IPS DF 4.7 (cell line): ENCODE results near the gene AGXT.

Experiments used
- DNase-seq: peaks from one replicate; pipeline ENCODE4 v3.0.0-alpha.2; 2013; ENCODE audit warnings: low spot score; ENCODE audit errors: extremely low read depth

AGXT gene

DNA sequence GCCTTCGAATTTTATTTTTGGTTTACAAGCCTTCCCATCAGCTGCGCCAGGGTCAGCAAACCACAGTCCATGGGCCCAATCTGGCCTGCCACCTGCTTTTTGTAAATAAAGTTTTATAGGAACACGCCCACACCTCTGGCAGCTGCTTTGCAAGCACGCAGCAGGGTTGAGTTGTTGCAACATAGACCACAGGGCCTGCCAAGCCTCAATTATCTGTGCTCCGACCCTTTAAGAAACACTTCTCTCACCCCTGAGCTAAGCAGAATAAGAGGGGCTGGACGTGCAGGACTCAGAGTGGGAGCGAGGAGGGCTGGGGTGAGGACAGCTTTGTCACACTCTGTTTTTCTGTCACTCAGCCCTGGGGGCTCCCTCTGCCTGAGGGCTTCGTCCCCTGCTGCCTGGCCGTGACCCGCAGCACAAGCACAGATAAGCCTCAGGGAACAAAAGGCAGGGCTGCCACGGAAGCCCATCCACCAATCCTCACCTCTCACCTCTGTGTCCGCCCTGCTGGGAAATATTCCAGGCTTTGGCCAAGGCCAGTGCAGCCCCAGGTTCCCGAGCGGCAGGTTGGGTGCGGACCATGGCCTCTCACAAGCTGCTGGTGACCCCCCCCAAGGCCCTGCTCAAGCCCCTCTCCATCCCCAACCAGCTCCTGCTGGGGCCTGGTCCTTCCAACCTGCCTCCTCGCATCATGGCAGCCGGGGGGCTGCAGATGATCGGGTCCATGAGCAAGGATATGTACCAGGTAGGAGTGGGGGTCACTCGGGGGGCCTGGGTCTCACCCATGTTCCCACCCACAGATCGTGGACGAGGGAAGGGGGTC is at the start of gene AGXT:
TSS of gene AGXT (plus strand) at position 539 of the 823 bp plus-strand sequence. CDS start at position 581, 42 bp downstream.
- no peak for DNase-seq

DNA sequence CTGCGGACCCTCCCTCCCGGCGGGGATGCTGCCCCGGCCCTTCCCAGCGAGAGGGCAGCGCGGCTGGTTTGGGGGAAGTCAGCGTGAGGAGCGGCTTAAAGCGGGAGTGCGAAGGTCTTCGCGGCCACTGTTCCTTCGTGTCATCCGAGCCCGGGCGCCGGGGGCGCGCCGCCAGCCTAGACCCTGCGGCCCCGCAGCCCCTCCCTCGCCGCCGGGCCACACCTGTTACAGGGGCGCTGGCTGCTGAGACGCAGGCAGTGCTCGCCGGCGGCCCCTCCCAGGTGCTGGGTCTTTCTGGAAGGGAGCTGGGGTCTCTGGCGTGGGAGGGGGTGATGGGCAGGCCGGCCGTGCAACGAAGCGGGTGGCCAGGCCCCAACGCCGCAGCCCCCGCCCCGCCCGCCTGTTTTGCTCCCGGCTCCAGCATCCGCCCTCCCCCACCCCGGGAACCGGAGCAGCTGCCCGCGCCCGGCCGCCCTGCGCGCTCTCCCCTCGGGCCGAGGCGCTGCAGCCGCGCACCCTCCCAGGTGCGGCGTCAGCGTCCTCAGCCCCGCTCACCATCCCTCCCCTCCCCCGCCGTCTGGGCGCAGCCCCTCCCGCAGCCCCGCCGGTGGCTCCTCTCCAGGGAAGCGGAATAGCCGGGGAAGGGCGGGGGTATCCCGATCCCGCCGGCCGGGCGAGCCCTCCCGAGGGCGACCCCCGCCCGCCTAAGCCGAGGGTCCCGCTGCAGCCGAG is 49.3 kb upstream of the AGXT start:
- no peak for DNase-seq

DNA sequence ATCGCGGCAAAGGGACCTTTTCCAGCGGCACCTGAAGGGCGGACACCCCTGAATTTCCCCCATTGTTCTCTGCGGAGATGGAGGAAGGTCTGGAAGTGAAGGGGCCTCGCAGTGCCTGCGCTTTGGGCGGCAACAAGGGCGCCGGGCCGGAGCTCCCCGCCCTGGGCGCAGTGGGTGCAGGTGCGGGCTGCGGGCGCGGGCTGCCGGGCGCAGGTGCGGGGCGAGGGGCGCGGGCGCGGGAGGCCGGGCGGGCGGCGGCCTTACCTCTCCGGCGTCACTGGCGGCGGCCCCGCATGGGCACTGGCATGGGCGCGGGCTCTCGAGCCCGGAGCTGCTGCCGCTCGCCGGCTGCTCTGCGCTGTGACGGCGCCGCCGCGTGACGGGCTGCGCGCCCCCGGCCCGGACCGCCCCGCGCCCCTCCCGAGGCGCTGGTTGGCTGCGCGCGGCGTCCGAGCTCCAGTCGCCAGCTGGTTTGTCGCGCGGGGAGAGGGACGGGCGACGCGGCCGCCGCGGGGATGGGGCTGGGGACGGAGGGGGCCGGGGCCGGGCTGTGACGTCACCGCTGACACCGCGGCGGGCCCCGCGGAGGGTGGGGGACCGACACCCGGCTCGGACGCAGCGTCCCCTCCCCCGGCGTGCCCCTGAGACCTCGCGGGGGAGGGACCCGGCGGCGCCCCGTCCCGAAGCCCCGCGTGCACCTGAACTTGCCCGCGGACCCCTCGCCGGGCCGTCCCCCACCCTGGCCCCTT is 48.6 kb upstream of the AGXT start, which contains the start of gene KIF1A:
TSS of gene KIF1A (minus strand) at position 362 of the 749 bp plus-strand sequence. CDS start 22,467 bp downstream, outside the sequence.
- DNase-seq: no peak

DNA sequence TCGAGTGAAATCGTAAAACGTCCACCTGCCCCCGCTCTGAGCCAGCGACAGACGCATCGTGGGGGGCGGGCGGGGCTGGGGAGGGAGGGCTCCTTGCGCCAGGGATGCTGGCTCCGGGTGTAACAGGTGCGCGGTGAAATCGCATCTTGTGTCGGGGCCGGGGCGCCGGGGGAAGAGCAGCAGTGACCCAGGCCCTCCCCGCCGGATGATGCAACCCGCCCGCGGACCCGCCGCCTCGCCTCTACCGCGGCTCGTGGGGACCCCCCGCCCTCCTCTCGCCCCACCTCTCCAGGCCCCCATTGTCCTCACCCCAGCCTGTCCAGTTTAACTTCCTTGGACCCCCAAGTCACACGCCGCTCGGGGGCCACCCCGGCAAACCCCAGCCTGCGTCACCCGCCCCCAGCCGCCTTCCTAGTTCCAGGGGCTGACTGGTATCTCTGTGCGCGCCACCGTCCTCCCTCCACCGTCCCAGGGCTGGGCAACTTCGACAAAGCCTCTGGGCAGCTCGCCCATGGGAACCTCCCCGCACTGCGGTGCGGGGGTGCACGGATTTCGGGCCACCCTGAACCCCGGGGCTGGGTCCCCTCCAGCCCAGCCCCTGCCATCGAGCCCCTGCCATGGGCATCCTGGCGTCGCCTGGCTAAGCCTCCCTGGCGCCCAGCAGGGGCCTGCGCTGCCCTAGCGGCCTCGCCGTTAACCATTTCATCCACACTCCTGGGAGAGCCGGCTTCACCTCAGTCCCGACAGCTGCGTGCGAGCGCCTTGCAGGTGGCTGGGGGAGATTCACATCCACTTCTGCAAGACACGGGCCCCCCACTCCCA is 47.8 kb upstream of the AGXT start:
- no peak for DNase-seq

DNA sequence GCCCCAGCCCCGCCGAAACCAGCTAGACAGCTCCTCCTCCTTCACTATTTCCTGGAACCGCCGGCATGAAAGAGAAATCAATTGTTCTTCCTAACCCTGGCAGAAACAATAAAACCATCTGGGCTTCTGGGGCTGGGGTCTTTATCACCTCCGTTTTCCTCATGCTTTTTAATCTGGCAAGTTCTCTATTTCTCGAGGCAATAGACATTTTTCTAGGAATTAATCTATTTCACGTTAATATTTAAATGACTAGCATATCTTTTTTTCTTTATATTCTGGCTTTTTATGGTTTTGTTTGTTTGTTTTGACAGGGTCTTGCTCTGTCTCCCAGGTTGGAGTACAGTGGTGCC is 47.2 kb upstream of the AGXT start:
- no peak for DNase-seq

DNA sequence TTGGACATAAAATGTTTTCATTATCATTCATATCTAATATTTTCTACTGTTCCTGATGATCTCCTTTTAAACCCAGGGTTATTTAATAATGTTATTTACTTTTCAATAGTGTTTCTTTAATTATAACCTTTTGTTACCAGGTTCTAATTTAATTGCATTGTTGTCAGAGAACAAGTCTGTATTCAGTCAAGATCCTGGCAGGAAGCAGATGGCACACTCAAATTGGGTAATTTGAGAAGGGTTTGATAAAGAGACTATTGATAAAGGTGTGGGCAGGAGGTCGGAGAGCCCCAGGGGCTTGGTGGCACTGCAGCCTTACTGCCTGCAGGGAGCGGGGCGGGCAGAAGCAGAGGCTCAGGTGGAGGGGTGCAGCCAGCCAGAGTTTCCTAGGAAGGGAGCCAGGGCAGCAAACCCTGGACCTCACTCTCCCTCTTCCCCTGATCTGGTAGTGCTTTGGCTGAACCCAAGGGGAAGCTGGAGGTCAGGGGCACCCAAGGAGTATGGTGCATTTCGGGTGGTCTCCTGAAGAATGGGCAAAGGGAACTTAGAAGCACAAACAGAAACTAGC is 46.3 kb upstream of the AGXT start:
- no peak for DNase-seq

DNA sequence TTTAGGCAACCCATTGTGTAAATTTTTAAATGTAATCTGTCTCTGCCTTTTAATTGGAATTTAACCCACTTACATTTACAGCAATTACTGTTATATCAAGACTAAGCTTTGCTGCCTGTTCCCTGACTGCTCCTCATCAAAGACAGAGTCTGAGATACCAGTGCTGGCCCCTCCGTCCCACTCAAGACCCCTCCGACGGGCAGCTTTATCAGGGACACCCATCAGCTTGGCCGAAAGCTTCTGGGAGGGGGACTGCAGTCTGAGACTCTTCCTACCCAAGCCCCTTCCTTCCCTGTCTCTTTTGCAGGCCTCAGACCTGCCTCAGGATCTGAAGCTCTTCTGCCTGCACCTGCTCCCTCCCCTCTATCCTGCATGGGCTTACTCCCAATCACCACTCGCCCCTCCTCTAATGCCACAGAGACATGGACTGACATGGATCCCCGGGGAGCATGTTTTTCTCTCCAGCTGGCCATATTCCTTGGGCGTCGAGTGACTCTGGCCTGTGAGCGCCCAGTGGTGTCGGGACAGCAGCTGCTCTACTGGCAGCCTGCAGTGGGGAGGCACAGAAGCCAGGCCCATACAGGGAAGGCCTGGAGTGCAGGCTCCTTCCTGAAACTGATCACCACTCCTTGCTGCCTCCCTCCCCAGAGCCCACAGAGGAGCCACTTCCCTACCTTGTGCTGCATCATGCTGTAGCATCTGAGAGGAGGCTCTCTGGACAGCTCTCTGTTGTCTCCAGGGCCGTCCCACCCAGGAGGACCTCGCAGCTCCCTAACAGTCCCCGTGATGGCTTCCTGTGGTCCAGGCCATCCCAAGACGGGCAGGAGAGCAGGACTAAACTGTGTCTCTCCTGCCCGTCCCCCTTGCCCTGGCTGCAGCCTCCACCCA is 44.9 kb upstream of the AGXT start:
- no peak for DNase-seq

DNA sequence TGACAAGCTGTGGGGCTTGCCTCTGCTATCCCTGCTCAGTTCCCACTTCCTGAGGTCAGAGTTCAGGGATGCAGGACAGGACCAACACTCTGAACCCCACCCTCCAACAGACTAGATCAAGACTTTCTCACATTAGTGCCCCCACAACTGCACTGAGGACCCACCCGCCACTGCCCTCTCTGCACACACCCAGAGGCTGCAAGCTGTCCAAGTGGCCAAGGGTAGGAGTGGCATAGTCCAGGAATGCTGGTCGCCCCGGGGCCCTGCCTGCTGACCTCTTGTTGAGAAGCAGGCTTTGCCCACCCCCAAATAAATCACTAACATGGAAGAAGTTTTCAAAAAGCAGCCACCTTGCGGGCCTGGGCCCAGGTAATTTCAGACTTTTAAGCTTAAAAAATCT is 43.1 kb upstream of the AGXT start:
- DNase-seq: no peak

DNA sequence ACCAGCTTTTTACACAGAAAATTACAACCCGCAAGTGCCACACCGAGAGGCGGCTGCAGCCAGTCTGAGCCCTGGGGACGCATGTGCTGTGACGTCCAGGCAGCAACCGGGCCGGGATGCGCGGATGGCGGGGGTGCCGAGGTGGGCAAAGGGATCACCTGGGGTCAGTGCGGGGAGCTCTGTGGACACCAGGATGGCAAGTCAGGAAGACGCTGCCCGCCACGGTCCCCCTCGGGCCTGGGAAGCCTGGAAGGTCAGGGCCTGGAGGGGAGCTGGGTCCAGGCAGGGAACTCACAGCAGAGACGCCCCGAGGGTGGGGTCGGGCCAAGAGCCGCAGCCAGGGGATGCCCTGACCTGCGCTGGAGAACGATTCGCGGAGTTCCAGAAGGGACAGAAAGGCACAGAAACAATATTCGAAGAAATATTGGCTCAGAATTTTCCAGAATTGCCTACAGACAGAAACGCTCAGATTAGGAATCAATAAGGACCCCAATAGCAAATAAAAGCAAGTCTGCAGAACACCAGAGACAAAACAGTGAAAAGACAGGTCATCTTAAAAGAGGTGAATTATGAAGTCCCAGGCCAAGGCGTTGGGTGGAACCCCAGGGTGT is 36.9 kb upstream of the AGXT start:
- no peak for DNase-seq

DNA sequence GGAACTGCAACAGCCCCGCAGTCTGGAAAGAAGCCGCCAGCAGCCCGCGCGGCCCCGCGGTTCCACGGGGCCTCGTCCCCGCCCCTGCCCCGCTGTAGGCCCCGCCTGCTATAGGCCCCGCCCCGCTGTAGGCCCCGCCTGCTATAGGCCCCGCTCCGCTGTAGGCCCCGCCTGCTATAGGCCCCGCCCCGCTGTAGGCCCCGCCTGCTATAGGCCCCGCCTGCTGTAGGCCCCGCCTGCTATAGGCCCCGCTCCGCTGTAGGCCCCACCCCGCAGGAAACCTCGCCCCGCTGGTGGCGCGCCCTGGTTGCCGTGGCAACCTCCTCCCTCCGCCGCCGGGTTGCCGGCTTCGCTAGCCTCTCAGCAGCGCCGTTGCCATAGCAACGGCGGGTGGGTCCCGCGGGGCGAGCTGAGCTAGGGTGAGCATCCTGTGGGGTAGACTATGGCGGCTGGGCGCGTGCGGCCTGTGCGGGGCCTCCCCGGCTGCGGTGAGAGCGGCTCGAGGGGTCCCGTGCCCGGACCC is 36.4 kb upstream of the AGXT start:
- no peak for DNase-seq

DNA sequence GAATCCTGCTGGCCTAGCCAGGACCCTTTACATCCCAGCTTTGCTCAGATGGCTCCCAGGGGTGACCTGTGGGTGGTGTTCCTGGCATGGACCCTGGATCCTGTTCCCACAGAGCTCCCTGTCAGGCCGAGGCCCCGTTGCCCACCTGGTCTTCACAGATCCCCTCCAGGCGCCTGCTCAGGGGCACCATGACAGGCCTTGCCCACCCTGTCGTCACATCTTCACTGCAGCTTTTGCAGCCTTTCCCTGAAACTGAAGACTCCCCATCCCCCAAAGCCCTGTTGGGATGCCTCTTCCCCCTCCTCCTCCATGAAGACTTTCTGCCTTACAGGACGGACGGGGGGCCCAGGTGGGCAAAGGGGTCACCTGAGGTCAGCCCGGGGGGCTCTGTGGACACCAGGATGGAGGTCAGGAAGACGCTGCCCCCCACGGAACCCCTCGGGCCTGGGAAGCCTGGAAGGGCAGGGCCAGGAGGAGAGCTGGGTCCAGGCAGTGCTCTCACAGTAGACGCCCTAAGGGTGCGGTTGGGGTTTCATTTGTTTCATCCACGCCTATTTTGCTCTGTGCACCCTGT is 35.6 kb upstream of the AGXT start:
- no peak for DNase-seq

DNA sequence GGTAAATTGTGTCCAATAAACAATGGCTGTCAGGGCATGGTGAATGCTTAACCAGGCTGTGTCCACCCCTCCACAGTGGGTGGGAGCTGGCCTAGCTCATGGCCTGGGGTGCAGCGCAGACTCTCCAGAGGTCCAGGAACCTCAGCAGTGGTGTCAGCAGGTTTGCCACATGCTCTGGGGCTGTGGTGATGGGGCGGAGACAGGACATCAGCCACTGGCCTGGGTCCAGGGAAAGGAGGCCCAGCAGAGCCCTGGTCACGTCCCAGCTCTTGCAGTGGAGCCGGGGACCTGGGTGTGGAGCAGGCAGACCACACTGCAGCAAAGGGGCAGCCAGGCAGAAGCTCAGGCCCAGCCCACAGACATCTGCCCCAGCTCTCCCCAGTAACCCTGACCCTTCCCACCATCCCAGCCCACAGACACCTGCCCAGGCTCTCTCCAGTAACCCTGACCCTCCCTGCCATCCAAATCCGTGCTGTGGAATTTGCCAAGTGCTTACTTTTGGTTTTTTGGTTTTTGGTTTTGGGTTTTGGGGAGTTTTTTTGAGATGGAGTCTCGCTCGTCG is 34.8 kb upstream of the AGXT start:
- no peak for DNase-seq

DNA sequence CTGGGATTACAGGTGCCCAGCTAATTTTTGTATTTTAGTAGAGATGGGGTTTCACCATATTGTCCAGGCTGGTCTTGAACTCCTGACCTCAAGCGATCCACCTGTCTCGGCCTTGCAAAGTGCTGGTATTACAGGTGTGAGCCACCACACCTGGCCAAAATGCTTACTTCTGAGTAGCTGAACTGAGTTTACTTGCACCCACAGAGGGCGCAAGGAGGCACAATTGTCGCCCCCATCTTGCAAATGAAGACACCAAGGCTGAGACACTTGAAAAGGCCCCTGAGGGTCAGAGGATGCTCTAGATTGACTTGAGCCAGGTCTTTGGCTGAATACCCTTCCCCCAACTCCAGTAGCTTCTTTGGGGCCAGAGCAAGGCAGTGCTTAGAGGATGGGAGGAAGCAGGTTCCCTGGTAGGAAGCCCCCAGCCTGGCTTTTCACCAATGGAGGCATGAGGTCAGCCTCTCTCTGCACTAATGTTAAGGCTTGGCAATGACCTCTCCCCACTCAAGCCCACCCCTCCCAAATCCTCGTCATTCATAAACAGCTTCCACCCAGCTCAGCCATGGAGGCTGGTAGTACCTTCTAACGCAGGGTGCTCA is 34.1 kb upstream of the AGXT start:
- no peak for DNase-seq

DNA sequence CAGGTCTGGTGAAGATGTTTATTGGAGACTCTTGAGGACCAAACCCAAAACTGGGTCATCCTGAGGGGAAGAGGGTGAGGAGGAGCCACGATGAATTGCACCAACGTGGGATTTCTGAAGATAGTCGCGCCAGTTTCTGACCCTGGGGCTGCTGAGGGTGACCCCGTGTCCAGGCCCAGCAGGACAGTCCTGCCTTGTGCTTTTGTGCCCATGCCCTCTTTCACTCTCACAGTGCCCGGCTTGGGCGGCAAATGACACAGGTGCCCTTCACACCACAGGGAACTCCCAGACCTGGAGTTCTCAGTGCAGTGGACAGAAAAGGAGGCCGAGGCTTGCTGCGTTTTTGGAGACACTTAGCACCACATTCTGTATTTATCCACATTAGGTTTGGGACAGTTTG is 33.1 kb upstream of the AGXT start:
- no peak for DNase-seq

DNA sequence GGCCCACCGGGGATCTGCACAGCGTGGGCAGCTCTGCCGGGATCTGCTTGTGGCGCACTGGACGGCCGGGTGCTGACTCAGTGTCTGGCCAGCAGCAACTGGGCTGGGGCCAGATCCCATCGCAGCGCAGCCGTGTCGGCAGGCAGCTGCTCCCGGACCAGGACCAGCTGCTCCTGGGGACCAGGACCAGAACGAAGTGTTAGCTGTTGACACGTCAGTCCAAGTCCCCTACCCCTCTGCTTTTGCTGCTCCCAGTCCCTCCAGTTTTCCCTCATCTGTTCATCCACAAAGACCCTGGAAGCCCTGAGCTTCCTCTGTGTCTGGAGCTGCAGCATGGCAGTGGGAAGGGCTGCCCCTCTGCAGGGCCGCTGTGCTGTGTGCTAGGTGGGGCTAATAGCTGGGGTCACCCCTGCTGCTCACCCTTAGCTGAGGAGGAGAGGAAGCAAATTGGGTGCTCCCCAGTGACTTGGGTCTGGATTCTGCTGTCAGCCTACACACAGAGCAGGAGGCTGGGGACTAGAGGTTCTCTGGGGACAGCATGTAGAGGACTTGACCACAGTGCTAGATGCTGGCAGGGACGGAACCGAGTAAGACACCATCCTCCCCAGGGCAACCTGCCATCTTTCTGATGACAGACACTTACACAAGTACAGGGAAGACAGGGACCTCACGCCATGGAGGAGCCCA is 31.7 kb upstream of the AGXT start:
- DNase-seq: no peak

DNA sequence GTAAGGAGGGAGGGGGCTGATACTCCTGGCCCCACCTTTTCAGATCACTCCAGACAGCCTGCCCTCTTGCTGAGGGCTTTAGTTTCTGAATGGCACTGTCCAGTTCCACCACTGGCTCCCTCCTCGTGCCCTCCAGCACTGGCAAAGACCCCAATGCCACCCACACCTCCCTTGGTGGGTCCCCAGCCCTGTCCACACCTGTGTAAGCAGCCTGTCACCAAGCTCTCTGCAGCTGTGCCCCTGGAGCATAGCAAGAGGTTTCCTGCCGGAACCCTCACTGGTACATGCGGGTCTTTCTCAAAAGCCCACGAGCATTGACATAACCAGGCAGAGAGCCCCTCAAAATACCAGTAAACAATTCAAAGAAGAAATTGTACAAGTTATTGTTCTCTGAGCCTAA is 31.0 kb upstream of the AGXT start:
- no peak for DNase-seq
